Thymus (tissue), 11 donors: ENCODE measurements around the gene AUTS2. TPM values are rescaled to one million over a fixed set of nuclear protein-coding genes. Genes with fewer than 3 reads are reported as not detected.

Experiments used
- DNase-seq, 9 donors: peaks; one replicate each; pipeline ENCODE4 v3.0.0-alpha.2; 2013; ENCODE audit warnings: low spot score in 9 of 9, low read depth in 6 of 9, missing footprints in 1 of 9
- H3K27ac ChIP-seq, 2 donors: one replicate each; pipeline ENCODE4 v1.5.1; 2013; ENCODE audit warnings: control low read depth in 1 of 2, low read depth in 1 of 2, low read length in 1 of 2, mild to moderate bottlenecking in 1 of 2, moderate library complexity in 1 of 2
- H3K27me3 ChIP-seq, 2 donors: one replicate each; pipeline ENCODE4 v1.5.1; 2013; ENCODE audit warnings: low read length in 1 of 2; ENCODE audit not compliant: control insufficient read depth in 2 of 2, insufficient read depth in 1 of 2
- H3K36me3 ChIP-seq, 2 donors: one replicate each; pipeline ENCODE4 v1.5.1; 2013; ENCODE audit warnings: low read length in 1 of 2, mild to moderate bottlenecking in 1 of 2, moderate library complexity in 1 of 2; ENCODE audit not compliant: control insufficient read depth in 2 of 2, insufficient read depth in 2 of 2
- H3K4me1 ChIP-seq, 2 donors: one replicate each; pipeline ENCODE4 v1.5.1; 2013; ENCODE audit warnings: low read length in 2 of 2; ENCODE audit not compliant: control insufficient read depth in 2 of 2, insufficient read depth in 2 of 2
- H3K4me3 ChIP-seq, 2 donors: one replicate each; pipeline ENCODE4 v1.5.1; 2013; ENCODE audit warnings: low read length in 2 of 2, control low read depth in 1 of 2, mild to moderate bottlenecking in 1 of 2
- H3K9me3 ChIP-seq, 2 donors: one replicate each; pipeline ENCODE4 v1.5.1; 2013; ENCODE audit warnings: low read length in 1 of 2, mild to moderate bottlenecking in 1 of 2; ENCODE audit not compliant: control insufficient read depth in 2 of 2, insufficient read depth in 1 of 2
- WGBS: extraction: QIAGEN DNeasy Blood & Tissue Kit; methylation state at CpG from one replicate; pipeline ENCODE4 v1.1.7; 2013; 5-methylcytosine and 5-hydroxymethylcytosine counted together
- polyA plus RNA-seq: library from polyadenylated mRNA; stranded (reverse); fragments of 200-250 nt; gene quantifications from one replicate; pipeline ENCODE4 v1.2.3, GENCODE V29; 2013
- total RNA-seq: library from RNA; stranded (reverse); fragments of 120-200 nt; gene quantifications from one replicate; pipeline ENCODE4 v1.2.4, GENCODE V29; 2013
- donor health status: healthy.

AUTS2 gene
- total and polyA plus RNA-seq, 2 donors, result 9.2 to 17.1 TPM

- 96% methylated on average over 8 of the region's 8 CpGs for WGBS
- H3K4me1 ChIP-seq, result peaks cover 16 to 40% of the 10 kb centered on the region in 2 donors
- no peaks in the 10 kb centered on the region for H3K9me3 ChIP-seq
- H3K4me3 ChIP-seq, result no peak overlapping the region
- no peaks in the 10 kb centered on the region for H3K27me3 ChIP-seq
- H3K36me3 ChIP-seq, result no peaks in the 10 kb centered on the region
- DNase-seq, result no peak
- no peak overlapping the region for H3K27ac ChIP-seq
These were observed 368.7 kb downstream of the AUTS2 start for GRCh38 chr7:69966766-69967591.

DNA sequence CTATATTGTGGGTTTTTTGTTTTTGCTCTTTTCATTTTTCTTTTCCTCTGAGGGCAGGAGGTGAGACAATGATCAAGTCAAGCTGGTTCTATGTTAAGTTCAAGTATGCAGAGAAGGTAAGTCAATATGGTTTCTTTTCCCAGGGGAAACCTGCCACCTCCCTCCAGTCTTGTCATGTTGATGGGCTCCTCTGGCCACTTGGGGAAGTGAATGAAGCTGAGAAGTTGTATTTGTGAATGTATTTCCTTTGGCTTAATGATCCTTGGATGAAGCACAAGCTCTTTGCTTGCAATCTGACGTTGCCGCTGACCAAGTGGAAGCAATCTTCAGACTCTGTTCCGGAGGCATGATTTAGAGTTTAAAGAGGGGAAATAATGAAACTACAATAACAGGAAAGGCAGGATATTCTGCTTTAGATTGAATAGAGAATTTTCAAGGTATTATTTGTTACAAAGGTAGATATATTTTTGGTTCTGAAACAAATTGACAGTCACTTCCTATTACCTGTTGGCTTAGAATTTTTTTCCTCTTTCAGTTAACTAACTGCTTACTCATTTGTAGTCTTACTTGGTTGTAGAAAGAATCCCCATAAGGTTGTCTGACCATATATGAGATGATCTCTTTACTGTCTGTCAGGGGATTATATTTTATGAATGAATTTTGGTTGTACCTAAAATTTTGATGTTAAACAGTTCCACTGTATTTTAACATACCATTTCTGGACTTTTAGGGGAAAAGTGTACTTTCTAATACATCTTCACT is 369.6 kb downstream of the AUTS2 start:
- Histone ChIP-seq H3K9me3 (no peaks in the 10 kb centered on the region), H3K27ac (peak overlapping the region; percentile 36), H3K27me3 (no peaks in the 10 kb centered on the region), H3K4me3 (no peak overlapping the region), H3K36me3 (no peaks in the 10 kb centered on the region), H3K4me1 (peaks cover 13 to 31% of the 10 kb centered on the region in 2 donors)
- 63% methylated on average over 3 of the region's 3 CpGs for WGBS
- peak in 1 of 9 donors; percentile 41 for DNase-seq

- no peak for DNase-seq
- H3K9me3 ChIP-seq, result no peaks in the 10 kb centered on the region
- no peak overlapping the region for H3K27ac ChIP-seq
- no peak overlapping the region for H3K4me3 ChIP-seq
- no peaks in the 10 kb centered on the region for H3K36me3 ChIP-seq
- WGBS, result 95% methylated on average over 4 of the region's 4 CpGs
- peaks cover 7 to 22% of the 10 kb centered on the region in 2 donors for H3K4me1 ChIP-seq
- H3K27me3 ChIP-seq, result no peaks in the 10 kb centered on the region
These were observed 370.8 kb downstream of the AUTS2 start for GRCh38 chr7:69968969-69969556.

DNA sequence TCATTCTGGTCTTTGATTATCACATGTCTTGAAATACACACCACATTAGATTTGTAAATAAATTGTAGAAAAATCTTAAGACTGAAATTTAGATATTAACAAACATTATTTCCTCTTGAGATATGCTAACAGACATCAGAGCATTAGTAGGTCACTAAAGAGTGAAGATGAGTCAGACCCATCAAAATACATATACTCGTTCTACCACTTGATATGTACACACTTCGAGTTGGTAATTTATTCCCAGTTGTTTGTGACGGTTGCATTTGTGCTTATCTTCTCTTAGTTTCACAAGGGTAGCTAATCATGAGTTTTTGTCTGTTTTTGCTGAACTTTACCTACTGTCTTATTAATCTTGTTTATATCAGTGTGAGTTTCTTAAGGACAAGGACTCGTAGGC is 383.4 kb downstream of the AUTS2 start:
- Histone ChIP-seq H3K36me3 (no peaks in the 10 kb centered on the region), H3K4me3 (no peak overlapping the region)
- 97% methylated on average over 4 of the region's 4 CpGs for WGBS

GRCh38 chr7:69982197-69982596 is 383.9 kb downstream of the AUTS2 start:
- no peaks in the 10 kb centered on the region for H3K27me3 ChIP-seq
- no peaks in the 10 kb centered on the region for H3K36me3 ChIP-seq
- DNase-seq, result no peak
- no peaks in the 10 kb centered on the region for H3K9me3 ChIP-seq
- H3K4me1 ChIP-seq, result peaks cover 11 to 21% of the 10 kb centered on the region in 2 donors
- 82% methylated on average over 1 of the region's 1 CpG for WGBS
- no peak overlapping the region for H3K4me3 ChIP-seq
- peak overlapping the region in 1 of 2 donors; percentile 23 for H3K27ac ChIP-seq

More for the DNA sequence above, 383.4 kb downstream of the AUTS2 start:
- DNase-seq, result no peak
- Histone ChIP-seq H3K4me1 (peaks cover 11 to 21% of the 10 kb centered on the region in 2 donors), H3K27ac (peak overlapping the region in 1 of 2 donors; percentile 23), H3K9me3 (no peaks in the 10 kb centered on the region), H3K27me3 (no peaks in the 10 kb centered on the region)

DNA sequence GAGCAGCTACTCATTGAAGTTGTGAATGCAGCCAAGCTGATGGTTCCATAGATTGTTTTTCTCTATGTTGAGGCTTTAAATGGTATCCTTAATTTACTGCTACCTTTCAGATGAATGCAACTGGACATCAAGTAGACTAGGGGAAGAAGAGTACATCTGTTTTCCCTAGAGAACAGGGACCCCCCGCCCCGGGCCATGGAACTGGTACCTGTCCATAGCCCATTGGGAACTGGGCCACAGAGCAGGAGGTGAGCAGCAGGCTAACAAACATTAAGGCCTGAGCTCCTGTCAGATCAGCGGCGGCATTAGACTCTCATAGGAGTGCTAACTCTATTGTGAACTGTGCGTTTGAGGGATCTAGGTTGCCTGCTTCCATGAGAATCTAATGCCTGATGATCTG is 391.3 kb downstream of the AUTS2 start:
- whole genome bisulfite sequencing, result 97% methylated on average over 5 of the region's 5 CpGs
- no peak for DNase-seq
- no peaks in the 10 kb centered on the region for H3K36me3 ChIP-seq
- H3K9me3 ChIP-seq, result peaks cover 0 to 5% of the 10 kb centered on the region in 2 donors
- H3K27ac ChIP-seq, result no peak overlapping the region
- peaks cover 15 to 42% of the 10 kb centered on the region in 2 donors for H3K4me1 ChIP-seq
- H3K27me3 ChIP-seq, result no peaks in the 10 kb centered on the region
- no peak overlapping the region for H3K4me3 ChIP-seq

DNA sequence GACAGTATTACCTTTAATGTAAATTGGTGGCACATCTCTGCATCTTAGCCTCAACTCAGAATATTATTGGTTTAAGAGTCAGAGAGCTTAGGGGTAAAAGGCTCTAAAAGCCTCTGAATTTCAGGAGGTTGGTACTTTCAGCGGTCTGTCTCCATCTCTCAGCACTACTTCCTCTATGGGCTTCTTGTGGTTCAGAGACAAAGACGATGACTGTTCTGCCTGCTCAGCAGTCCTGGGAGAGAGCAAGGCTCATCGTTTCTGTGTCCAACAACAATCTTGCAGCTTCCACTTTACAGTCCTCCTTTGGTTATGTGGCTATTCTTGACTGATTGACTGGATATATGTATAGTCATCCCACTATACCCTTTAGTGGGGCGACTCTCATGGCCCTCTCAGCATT is 394.7 kb downstream of the AUTS2 start:
- H3K9me3 ChIP-seq, result peaks cover 0 to 5% of the 10 kb centered on the region in 2 donors
- WGBS, result 34% methylated on average over 4 of the region's 4 CpGs
- DNase-seq, result peak in 7 of 9 donors; percentile 50 to 82 (median 53)
- H3K4me3 ChIP-seq, result no peak overlapping the region
- H3K4me1 ChIP-seq, result peaks cover 9 to 25% of the 10 kb centered on the region in 2 donors
- peak overlapping the region in 1 of 2 donors; percentile 67 for H3K27ac ChIP-seq
- H3K27me3 ChIP-seq, result no peaks in the 10 kb centered on the region
- no peaks in the 10 kb centered on the region for H3K36me3 ChIP-seq

DNA sequence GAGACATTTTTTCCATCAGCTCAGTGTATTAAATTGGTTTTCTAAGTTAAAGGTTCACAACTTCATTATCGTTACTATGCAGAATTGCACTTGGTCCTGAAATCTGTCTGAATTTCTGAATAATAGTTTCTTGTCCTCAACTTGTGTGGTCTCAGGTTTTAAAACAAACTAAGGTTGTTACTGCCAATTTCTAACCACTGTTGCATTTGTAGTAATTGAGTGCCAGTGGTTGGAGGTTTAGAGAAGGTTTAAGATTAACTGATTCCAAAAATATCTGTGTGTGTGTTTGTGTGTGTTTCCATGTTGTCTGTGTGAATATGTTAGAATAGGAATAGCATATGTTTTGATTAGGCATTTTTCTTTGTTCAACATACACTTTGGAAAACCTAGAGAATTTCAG is 395.9 kb downstream of the AUTS2 start:
- 99% methylated on average over 1 of the region's 1 CpG for WGBS
- DNase-seq, result no peak
- H3K9me3 ChIP-seq, result peaks cover 0 to 5% of the 10 kb centered on the region in 2 donors
- H3K4me1 ChIP-seq, result peaks cover 9 to 25% of the 10 kb centered on the region in 2 donors
- no peaks in the 10 kb centered on the region for H3K36me3 ChIP-seq
- no peak overlapping the region for H3K4me3 ChIP-seq
- H3K27ac ChIP-seq, result no peak overlapping the region
- H3K27me3 ChIP-seq, result no peaks in the 10 kb centered on the region
